ENCODE results near the gene IL33.

- TF ChIP-seq CTCF (IDR thresholded peaks at IDR 0.05; ENCODE audit: low read depth, low read length) (no peak), POLR2A (IDR thresholded peaks at IDR 0.05; ENCODE audit: extremely low read depth, insufficient read length) (no peak), MAX (IDR thresholded peaks at IDR 0.05; ENCODE audit: low read depth, low read length) (no peak), MYC (IDR thresholded peaks at IDR 0.05; ENCODE audit: low read depth, low read length) (no peak)
Observed at GRCh38 chr9:6187272-6187671, 28.3 kb upstream of the IL33 start.
